Hematopoietic multipotent progenitor cell treated with erythropoietin and hydrocortisone succinate and interleukin-3 and kit ligand, for 4 days (in vitro differentiated cells): ENCODE data around the gene POU4F2.
"Not testable (repeated sequence)": the region's sequence is repeated elsewhere in the genome, so short reads cannot be mapped to it uniquely, and the experiment has no call there.

ENCODE experiments used
- DNase-seq: peaks from one replicate; pipeline ENCODE4 v3.0.0-alpha.2; 2015

Gene POU4F2

GRCh38 chr4:146661367-146661766 lies 22.7 kb downstream of the POU4F2 start:
- no peak for DNase-seq

- not testable (repeated sequence) for DNase-seq
Measured at GRCh38 chr4:146663968-146664311, 25.2 kb downstream of the POU4F2 start.

GRCh38 chr4:146674829-146675570 lies 36.3 kb downstream of the POU4F2 start:
- no peak for DNase-seq
